HG02763 (cell line): Measurements from ENCODE around the gene MTG1.
"Not testable (repeated sequence)": the region's sequence is repeated elsewhere in the genome, so short reads cannot be mapped to it uniquely, and the experiment has no call there.

Experiments used
- ATAC-seq: cut with Tn5 transposase; IDR thresholded peaks from one replicate; pipeline ENCODE4 v1.9.1; 2021; ENCODE audit warnings: mild to moderate bottlenecking, moderate library complexity; ENCODE audit not compliant: unreplicated experiment

Gene MTG1

DNA sequence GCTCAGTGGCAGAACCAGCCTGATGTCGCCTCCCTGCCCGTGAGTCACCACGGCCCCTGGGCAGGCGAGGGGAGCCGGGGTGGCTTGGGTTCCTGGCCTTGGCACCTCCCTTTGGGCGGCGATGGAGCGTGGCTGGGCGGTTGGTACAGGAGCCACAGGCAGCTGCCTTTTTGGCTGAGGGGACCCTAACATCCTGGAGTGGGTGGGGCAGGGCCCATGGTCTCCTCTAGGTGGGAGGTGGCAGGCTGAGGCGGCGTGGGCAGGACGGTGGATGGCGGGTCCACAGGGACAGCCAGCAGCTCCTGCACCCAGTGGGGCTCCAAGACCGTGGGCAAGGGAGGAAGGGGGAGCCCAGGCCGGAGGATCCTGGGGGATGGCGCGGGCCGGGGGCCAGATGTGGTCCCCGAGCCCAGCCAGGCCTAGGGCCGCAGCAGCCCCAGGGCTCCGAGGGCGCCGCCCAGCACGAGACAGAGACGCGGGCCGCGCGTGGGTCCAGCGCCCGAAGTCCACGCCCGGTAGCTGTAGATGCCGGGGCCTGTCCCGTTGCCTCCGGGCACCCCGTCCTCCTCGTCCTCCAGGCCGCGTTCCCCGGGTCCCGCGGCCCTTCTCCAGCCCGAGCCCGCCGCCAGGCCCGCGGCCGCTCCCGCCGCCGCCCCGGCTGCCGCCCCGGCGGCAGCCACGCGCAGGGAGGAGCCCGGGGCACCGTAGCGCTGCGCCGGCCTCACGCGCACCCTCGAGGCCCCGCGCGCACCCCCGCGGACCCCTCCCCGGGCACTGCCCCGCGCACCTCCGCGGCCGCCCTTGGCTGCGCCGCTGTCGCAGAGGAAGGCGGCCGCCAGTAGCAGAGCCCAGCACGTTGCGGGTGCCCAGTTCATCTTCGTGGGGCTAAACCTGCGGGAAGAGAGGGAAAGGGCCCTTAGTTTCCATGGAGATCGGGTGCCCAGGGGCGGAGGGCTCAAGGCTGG is 29.1 kb downstream of the MTG1 start:
- ATAC-seq, result no peak

- not testable (repeated sequence) for ATAC-seq
Observed at GRCh38 chr10:133424102-133424501, 30.1 kb downstream of the MTG1 start.

DNA sequence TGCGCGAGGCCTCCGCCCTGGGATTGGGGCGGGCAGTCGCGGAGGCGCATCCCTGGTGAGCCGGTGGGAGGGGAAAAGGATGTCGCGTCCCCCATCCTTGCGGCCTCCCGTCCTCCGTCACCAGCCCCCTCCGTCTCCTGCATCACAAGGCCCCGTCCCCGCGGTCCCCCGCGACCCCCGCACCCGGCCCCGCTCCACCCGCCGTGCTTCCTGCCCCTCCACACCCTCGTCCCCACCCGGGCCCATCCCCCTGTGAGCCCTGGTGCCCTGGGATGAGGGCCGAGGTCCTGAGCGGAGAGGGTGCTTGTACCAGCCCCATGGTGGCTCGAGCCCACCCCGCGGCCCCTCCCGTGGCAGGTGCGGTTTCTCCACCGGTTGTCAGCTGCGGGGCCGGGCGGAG is 30.6 kb downstream of the MTG1 start, which contains the start of gene SPRN:
TSS of gene SPRN (minus strand) at position 25 of the 400 bp plus-strand sequence. CDS start 944 bp downstream, outside the sequence.
- ATAC-seq, result not testable (repeated sequence)

GRCh38 chr10:133429571-133429970 is 35.6 kb downstream of the MTG1 start:
- ATAC-seq, result not testable (repeated sequence)

- ATAC-seq, result not testable (repeated sequence)
Observed at GRCh38 chr10:133431888-133432613, 38.1 kb downstream of the MTG1 start.

GRCh38 chr10:133432789-133433188 is 38.8 kb downstream of the MTG1 start:
- not testable (repeated sequence) for ATAC-seq

GRCh38 chr10:133438711-133439273 is 44.8 kb downstream of the MTG1 start:
- no peak for ATAC-seq

DNA sequence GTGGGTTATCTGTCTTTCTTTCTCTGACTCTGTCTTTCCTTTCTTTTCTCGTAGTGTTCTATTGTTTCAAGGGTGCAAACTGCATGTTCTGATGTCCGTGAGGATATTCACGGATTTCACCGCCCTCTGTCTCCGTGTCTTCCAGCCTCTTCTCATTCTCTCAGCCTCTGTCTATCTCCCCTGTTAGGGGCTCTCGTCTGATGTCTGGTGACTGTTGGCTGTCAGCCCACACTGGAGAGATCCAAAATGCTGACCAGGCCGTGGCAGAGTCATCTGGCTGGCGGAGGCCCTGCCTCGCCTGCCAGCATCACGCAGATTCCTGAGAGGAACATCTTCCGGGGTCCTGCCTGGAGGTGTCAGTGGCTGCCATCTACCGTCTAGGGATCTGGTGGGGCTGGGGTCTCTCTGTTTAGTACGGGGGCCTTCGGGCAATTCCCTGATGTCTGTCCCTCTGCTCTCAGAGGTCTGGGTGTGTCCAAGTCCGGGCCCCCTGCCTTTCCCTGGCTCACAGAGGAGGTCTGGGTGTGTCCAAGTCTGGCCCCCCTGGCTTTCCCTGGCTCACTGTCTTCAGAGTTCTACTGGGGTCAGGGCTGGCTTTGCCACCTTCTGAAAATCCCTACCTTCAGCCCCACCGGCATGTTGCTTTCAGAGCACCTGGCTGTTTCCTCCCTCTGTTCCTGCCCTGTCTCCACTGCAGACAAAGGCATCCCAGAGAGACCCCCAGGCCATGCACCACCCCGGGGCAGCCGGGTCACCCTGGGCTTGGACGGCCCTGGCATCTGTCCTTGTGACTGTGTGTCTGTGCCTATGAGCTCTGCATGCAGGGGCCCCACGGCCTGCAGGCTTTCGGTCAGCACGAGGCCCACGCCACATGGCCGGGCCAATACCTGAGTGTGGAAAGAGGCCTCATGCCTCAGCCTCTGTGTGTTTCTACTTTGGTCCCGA is 45.8 kb downstream of the MTG1 start:
- ATAC-seq, result no peak

DNA sequence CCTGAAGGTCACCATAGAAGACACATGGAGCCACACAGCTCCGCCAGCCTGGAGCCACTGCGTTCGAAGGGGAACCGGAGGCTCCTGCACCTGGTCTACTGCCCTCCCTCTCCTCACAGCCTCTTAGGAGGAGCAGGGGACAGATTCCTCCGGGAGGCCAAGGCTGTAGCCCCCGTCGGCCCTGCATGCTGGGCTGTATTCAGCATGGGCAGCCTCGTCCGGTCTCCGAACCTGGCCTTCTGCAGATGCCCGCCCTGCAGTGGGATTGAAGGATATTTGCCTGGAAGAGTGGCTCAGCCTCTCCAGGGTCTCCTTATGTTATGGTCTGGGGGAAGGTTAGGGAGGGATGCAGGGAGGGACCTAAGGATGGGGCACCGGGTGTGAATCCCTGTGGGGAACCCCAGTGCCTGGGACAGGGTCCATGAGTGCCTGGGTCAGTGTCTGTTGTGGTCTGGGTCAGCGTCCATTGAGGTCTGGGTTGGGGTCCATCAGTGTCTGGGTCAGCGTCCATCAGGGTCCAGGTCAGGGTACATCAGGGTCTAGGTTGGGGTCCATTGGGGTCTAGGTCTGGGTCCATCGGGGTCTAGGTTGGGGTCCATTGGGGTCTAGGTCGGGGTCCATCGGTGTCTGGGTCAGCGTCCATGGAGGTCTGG is 46.8 kb downstream of the MTG1 start:
- no peak for ATAC-seq

GRCh38 chr10:133441356-133441755 is 47.4 kb downstream of the MTG1 start:
- not testable (repeated sequence) for ATAC-seq

GRCh38 chr10:133441780-133442179 is 47.8 kb downstream of the MTG1 start:
- ATAC-seq, result no peak

- no peak for ATAC-seq
Observed at GRCh38 chr10:133442191-133442966, 48.4 kb downstream of the MTG1 start.

- no peak for ATAC-seq
Observed at GRCh38 chr10:133442967-133443924, 49.3 kb downstream of the MTG1 start.

DNA sequence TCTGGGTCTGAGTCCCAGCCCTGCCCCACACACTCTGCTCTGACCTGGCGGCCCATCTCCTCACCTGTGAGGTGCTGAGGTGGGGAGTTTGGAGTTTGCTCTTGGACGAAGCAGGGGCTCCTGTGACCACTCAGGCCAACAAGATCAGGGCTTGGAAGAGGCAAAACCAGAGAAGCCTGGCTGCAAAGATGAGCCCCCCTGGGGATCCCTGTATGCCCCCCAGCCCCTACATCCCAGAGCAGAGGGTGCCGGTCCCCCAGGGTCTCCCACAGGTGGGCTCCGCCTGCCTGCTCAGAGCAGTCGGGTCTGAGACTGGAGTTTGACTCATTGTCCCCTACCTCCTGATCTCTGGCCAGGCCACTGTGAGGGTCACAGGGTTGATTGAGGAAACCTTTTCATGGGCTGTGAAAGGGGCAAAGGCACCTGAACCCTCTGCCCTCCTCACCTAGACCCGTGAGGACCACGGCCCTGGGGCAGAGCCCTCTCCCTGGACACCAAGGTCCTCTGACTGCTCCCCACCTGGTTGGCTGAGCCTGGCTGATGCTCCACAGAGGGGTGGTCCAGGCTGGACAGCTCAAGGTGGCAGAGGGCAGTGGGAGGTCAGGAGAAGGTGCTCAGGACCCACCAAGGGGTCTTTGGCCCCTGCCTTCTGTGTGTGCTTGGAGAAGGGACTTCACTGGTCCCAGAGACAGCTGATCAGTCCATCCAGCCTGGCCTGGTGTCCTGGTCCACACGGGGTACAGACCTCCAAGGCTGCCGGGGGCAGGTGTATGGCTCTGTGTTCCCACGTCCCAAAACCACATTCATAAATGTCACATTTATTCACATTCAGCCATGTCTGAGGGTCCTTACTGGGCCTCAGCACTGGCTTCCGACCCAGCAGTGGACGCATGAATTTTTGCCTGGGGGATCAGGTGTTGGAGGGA is 50.6 kb downstream of the MTG1 start:
- no peak for ATAC-seq

DNA sequence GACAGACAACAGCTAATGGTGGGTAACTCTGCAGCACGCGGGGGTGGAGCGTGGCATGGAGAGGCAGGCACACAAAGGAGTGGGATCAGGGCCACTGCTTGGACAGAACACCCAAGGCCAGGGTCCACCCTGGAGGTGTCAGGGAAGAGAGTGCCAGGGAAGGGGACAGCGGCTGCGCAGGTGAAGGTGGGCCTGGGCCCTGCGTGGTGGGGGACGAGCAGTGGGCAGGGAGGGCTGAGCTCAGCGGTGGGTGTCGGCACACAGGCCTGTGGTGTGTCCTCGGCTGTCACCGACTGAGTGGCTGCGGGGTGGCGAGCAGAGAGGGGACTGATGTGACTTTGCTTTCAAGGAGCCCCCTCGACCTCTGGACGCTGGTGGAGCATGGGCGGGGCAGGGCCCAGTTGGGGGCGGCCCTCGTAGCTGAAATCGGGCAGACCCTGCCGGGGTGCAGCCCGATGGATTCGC is 51.3 kb downstream of the MTG1 start:
- ATAC-seq, result no peak
